BLaER1 treated with 17β-estradiol and CSF1 and Interleukin-3, amounts not matched to agents 10 nM and 100 nM (cell line): ENCODE measurements around the gene EVL.

Experiments used
- H3K27ac ChIP-seq, 11 experiments: shearing (Covaris generic); formaldehyde crosslinking; 2 replicates each; pipeline ENCODE4 v1.8.1; 2022
- H3K27me3 ChIP-seq, 11 experiments: shearing (Covaris generic); formaldehyde crosslinking; 2 replicates each; pipeline ENCODE4 v1.8.1; 2022
- H3K36me3 ChIP-seq, 11 experiments: shearing (Covaris generic); formaldehyde crosslinking; 2 replicates each; pipeline ENCODE4 v1.8.1; 2022
- H3K4me1 ChIP-seq, 10 experiments: shearing (Covaris generic); formaldehyde crosslinking; 2 replicates each; pipeline ENCODE4 v1.8.1; 2022
- H3K4me2 ChIP-seq, 11 experiments: shearing (Covaris generic); formaldehyde crosslinking; 2 replicates each; pipeline ENCODE4 v1.8.1; 2022
- H3K4me3 ChIP-seq, 10 experiments: shearing (Covaris generic); formaldehyde crosslinking; 2 replicates each; pipeline ENCODE4 v1.8.1; 2022
- H3K9ac ChIP-seq, 11 experiments: shearing (Covaris generic); formaldehyde crosslinking; 2 replicates each; pipeline ENCODE4 v1.8.1; 2022
- H3K9me3 ChIP-seq, 11 experiments: shearing (Covaris generic); formaldehyde crosslinking; replicated peaks in 1 of 11; 2 replicates each; pipeline ENCODE4 v1.8.1; 2022
- H4K20me1 ChIP-seq, 11 experiments: shearing (Covaris generic); formaldehyde crosslinking; 2 replicates each; pipeline ENCODE4 v1.8.1; 2022
- Cebpa-rat ChIP-seq, 11 experiments: shearing (Covaris generic); IDR thresholded peaks; 2 replicates each; pipeline ENCODE4 v1.8.1; 2022

Gene EVL

DNA sequence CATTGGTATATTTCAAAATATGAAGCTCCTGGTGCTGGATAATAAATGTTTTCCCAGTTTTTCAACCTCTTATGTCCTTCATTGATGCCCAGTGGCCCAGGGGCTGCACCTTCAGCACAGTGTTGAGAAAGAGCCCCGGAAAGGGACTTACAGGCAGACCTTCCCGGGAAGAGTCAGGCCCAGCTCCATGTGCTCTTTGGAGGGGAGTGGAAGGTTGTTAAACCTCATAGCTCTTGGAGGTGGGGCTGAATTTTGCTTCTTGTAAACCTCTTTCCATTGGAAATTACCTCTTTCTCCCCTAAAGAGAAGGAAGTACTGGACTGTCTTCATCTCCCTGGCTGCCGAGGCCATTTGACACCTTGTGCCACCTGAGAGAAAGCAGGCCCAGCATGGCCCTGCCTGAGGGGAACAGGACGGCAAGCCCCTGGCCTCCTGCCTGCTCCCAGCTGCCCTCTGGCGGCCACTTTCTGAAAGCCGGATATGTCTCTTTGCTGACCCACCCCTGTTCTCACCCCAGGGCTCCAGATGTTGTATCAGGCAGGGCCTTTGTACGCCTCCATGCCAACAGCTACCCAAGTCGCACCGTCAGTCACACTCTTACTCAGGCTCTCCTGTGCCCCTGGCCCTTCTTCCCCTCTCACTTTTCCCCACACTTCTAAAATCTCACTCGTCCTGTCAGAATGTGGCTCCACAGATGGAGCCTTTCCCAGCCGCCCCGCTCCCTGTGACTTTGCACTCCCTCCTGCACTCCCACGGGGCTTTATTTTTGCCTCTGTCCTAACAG, 43.0 kb downstream of the EVL start:
- Histone ChIP-seq H4K20me1 (peaks cover 55 to 98% (median 76%) of the 10 kb centered on the region in 11 experiments), H3K9me3 (no peaks in the 10 kb centered on the region), H3K4me2 (peak overlapping the region in 7 of 11 experiments; percentile 15 to 79 (median 24); a peak in 9 of 22 replicates), H3K27me3 (no peaks in the 10 kb centered on the region), H3K27ac (peak overlapping the region in 3 of 11 experiments; percentile 3 to 32 (median 4); a peak in 3 of 22 replicates), H3K9ac (peak overlapping the region in 4 of 11 experiments; percentile 6 to 21 (median 12); a peak in 5 of 22 replicates), H3K36me3 (peaks cover 51 to 99% (median 69%) of the 10 kb centered on the region in 11 experiments), H3K4me3 (no peak overlapping the region), H3K4me1 (peaks cover 50 to 60% (median 57%) of the 10 kb centered on the region in 10 experiments)
- TF ChIP-seq Cebpa-rat (IDR thresholded peaks at IDR 0.05) = no peak

DNA sequence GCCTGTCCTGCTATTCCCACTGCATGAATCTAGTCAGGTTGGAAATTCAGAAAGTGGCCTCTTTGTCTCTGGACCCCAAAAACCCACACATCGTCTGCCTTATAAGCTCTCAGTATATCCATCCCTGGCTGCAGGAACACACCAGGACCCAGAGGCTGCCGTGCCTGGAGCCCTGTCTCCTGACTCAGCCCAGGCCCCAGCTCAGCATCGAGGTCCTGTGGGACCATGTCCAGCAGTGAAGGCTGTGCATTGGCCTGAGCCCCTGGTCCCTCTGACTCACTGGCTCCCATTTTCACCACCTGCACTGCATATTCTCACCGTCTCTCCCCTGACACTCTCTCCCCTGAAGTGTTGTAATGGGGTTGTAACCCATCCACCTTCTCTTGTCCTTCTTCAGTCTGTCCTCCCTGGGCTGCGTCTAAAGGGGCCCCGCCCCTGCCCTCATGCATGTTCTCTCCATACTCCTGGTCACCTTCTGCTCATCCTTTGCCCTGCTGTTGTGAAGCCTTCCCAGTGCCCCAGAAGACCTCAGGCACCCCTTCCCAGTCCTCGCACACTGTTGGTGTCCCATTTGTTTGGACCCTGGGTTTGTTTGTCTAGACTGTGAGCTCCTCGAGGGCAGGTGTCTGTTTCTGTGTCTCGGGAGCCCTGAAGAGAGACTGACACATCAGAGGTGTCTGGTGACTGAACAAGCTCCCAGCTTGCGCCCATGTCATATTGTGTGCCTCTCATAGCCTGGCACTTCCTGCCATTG, 43.8 kb downstream of the EVL start:
- peak overlapping the region in 4 of 11 experiments; percentile 6 to 21 (median 12); a peak in 4 of 22 replicates for H3K9ac ChIP-seq
- H4K20me1 ChIP-seq = peaks cover 51 to 98% (median 72%) of the 10 kb centered on the region in 11 experiments; a peak in 21 of 22 replicates
- H3K4me2 ChIP-seq = peak overlapping the region in 3 of 11 experiments; percentile 22 to 28 (median 24); a peak in 3 of 22 replicates
- peak overlapping the region in 2 of 11 experiments; percentile 4 to 32; a peak in 2 of 22 replicates for H3K27ac ChIP-seq
- H3K9me3 ChIP-seq = no peaks in the 10 kb centered on the region
- H3K4me3 ChIP-seq = no peak overlapping the region
- peaks cover 42 to 52% (median 49%) of the 10 kb centered on the region in 10 experiments for H3K4me1 ChIP-seq
- H3K27me3 ChIP-seq = no peaks in the 10 kb centered on the region
- H3K36me3 ChIP-seq = peaks cover 52 to 99% (median 76%) of the 10 kb centered on the region in 11 experiments
- no peak for TF ChIP-seq Cebpa-rat (IDR thresholded peaks at IDR 0.05)

DNA sequence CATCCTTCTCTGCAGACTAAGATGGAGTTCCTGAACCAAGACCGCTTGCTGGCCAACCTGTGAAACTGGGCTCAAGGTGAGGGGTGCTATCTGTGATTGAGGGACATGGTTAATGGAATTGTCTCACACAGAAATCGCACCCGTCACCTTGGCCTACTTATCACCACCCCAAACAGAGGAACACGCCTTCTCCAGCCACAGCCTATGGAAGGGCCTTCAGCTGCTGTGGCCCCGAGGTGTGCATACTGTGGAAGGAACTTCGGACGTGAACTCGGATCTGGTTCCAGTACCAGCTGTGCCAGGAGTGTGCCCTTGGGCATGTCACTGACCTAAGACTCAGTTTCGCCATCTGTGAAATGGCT, 44.4 kb downstream of the EVL start:
- Histone ChIP-seq H3K4me3 (no peak overlapping the region), H4K20me1 (peaks cover 56 to 98% (median 75%) of the 10 kb centered on the region in 11 experiments; a peak in 21 of 22 replicates), H3K27me3 (no peaks in the 10 kb centered on the region), H3K27ac (0 out of 22 replicates have a peak overlapping the region, but pooled peaks of 1 of the 11 experiments have one; percentile 32), H3K4me1 (peaks cover 37 to 46% (median 43%) of the 10 kb centered on the region in 10 experiments), H3K36me3 (peaks cover 53 to 99% (median 81%) of the 10 kb centered on the region in 11 experiments), H3K4me2 (no peak overlapping the region), H3K9ac (no peak overlapping the region), H3K9me3 (no peaks in the 10 kb centered on the region)
- TF ChIP-seq Cebpa-rat (IDR thresholded peaks at IDR 0.05) = no peak

DNA sequence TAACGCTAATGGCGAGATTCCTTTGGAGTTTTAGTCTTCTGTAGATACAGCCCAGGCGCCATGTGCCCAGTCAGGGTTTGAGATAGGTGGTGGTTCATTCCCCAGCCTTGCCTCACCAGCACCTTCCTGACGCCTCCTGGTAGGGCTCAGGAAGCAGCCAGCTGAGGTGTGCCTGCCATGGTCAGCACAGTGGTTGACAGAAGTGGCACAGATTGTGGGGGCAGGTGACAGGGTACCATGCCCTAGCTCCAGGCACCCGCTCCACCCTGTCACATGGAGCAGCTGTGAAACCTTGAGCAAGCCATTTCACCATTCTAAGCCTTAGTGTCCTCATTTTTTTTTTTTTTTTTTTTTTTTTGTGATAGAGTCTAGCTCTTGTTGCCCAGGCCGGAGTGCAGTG, 45.6 kb downstream of the EVL start:
- H3K36me3 ChIP-seq = peaks cover 55 to 99% (median 81%) of the 10 kb centered on the region in 11 experiments
- H3K27ac ChIP-seq = no peak overlapping the region
- H3K4me2 ChIP-seq = no peak overlapping the region
- peaks cover 24 to 34% (median 31%) of the 10 kb centered on the region in 10 experiments for H3K4me1 ChIP-seq
- peaks cover 46 to 98% (median 72%) of the 10 kb centered on the region in 11 experiments; a peak in 21 of 22 replicates for H4K20me1 ChIP-seq
- H3K27me3 ChIP-seq = no peaks in the 10 kb centered on the region
- no peak overlapping the region for H3K9ac ChIP-seq
- H3K4me3 ChIP-seq = no peak overlapping the region
- H3K9me3 ChIP-seq = no peaks in the 10 kb centered on the region
- TF ChIP-seq Cebpa-rat (IDR thresholded peaks at IDR 0.05) = no peak

DNA sequence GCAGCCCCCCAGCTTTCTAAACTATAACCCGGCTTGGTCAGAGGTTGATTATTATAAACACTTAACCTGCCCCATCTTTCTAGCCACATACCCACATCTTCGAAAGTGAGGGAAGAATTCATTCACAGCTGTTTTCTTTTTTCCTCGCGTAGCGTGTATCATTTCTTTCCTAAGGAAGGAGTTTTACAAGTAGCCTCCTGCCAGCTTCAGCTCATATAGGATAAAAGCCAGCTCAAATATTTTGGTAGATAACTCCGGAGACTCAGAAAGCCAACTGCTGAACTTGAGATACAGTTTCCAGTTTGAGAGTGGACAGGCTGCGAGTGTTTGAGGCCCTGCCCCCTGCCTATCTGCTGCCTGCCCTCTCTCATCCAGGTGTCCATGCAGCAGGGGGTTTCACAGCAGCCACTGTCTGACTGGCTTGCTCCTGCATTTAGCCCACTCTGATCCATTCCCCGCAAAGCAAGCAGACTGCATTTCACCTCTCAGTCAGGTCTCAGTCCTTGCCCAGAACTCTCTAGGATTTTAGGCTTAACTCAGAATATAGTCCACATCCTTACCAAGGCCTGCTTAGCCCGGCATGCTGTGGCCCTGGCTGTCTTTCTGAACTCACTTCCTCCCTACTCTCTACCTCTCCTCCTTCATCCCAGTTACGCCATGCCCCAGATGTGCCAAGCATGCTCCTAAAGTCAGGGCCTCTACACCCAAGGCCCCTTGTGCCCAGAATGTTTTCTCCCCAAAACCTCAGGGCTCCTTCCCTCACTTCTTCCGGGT, 46.9 kb downstream of the EVL start:
- Histone ChIP-seq H4K20me1 (peaks cover 34 to 98% (median 63%) of the 10 kb centered on the region in 11 experiments; a peak in 21 of 22 replicates), H3K9ac (no peak overlapping the region), H3K27me3 (no peaks in the 10 kb centered on the region)

DNA sequence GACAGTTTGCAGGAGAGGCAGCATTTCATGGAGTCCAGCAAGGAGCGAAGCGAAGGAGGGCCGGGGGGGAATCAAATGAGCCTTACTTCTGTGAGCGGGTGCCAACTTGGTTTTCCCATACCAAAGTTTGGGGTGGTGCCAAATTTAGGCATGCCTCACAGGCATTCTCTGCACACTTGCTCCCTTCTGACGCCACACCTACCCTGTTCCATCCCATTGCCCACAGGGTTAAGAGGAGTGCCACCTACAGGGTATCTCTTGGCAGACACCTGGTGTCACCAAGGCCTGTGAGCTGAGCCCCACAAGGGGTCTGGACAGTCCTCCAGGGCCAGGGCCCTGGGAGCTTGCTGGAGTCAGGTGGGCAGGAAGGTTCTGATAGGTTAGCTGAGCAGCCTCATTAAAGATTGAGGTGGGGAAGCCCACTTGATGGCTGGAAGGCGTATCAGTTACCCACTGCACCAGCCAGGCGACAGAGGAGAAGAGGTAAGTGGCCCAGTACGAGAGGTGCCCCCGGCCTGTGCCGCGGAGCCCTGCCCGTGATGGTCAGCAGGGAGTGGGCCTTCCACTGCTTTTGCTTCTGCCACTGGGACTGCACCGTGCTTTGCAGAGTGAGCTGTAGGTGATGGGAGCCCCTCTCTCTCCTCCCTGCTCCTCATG, 49.0 kb downstream of the EVL start:
- H4K20me1 ChIP-seq = peaks cover 16 to 98% (median 60%) of the 10 kb centered on the region in 11 experiments; a peak in 19 of 22 replicates
- H3K9me3 ChIP-seq = no peaks in the 10 kb centered on the region
- H3K4me2 ChIP-seq = no peak overlapping the region
- H3K27ac ChIP-seq = no peak overlapping the region
- TF ChIP-seq Cebpa-rat (IDR thresholded peaks at IDR 0.05) = no peak
- H3K36me3 ChIP-seq = peaks cover 70 to 100% (median 93%) of the 10 kb centered on the region in 11 experiments
- H3K27me3 ChIP-seq = no peaks in the 10 kb centered on the region
- H3K9ac ChIP-seq = no peak overlapping the region
- H3K4me3 ChIP-seq = no peak overlapping the region
- peaks cover 0 to 3% (median 0%) of the 10 kb centered on the region in 10 experiments; a peak in 1 of 20 replicates for H3K4me1 ChIP-seq

More for the DNA sequence above, 46.9 kb downstream of the EVL start:
- Histone ChIP-seq H3K4me2 (no peak overlapping the region), H3K9me3 (no peaks in the 10 kb centered on the region), H3K27ac (no peak overlapping the region), H3K4me3 (no peak overlapping the region), H3K4me1 (peaks cover 11 to 21% (median 18%) of the 10 kb centered on the region in 10 experiments), H3K36me3 (peaks cover 55 to 99% (median 82%) of the 10 kb centered on the region in 11 experiments)
- TF ChIP-seq Cebpa-rat (IDR thresholded peaks at IDR 0.05) = no peak

DNA sequence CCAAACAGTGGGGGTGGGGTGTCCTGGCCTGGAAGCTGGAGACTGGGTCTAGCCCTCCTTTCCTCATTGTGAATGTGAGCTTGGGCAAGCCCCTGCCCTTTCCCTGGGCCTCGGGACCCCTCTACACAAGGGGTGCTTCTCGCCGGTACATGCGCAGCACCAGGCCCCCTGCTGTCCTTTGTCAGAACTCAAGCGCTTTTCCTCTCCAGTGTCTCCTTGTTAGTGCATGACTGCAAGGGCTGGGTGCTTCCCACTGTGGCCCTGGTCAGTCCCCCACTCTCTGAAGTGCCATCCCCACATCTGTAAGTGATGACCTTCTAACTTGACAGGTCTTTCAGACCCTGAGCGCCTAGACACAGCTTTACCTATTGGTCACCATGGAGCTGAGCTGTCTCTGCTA, 50.0 kb downstream of the EVL start:
- no peak overlapping the region for H3K4me2 ChIP-seq
- H3K9me3 ChIP-seq = no peaks in the 10 kb centered on the region
- no peak for TF ChIP-seq Cebpa-rat (IDR thresholded peaks at IDR 0.05)
- no peak overlapping the region for H3K27ac ChIP-seq
- no peaks in the 10 kb centered on the region for H3K27me3 ChIP-seq
- H4K20me1 ChIP-seq = peaks cover 6 to 98% (median 50%) of the 10 kb centered on the region in 11 experiments; a peak in 18 of 22 replicates
- H3K9ac ChIP-seq = no peak overlapping the region
- H3K36me3 ChIP-seq = peaks cover 64 to 100% (median 93%) of the 10 kb centered on the region in 11 experiments
- no peak overlapping the region for H3K4me3 ChIP-seq
- peaks cover 0 to 3% (median 0%) of the 10 kb centered on the region in 10 experiments; a peak in 2 of 20 replicates for H3K4me1 ChIP-seq

DNA sequence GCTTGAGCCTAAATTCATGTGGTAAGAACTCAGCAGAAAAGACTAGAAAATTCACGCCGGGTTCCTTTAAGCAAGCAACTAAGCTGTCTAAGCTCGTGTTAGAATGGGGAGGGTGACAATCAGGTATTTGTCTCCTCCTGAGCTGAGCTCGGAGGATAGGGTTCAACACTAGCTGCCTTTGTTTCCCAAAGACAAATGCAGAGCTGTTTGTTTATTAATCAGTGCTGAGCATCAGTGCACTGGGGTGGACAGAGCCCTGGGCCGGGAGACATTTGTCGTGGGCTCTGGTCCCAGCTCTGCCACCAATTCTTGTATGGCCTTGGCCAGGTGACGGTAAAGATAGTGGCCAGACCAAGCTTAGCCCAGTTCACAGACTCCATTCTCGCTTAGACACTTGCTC, 50.5 kb downstream of the EVL start:
- no peak overlapping the region for H3K27ac ChIP-seq
- H3K9ac ChIP-seq = no peak overlapping the region
- no peak overlapping the region for H3K4me2 ChIP-seq
- no peaks in the 10 kb centered on the region for H3K27me3 ChIP-seq
- H3K36me3 ChIP-seq = peaks cover 60 to 100% (median 93%) of the 10 kb centered on the region in 11 experiments
- H4K20me1 ChIP-seq = peaks cover 4 to 98% (median 46%) of the 10 kb centered on the region in 11 experiments; a peak in 17 of 22 replicates
- no peak for TF ChIP-seq Cebpa-rat (IDR thresholded peaks at IDR 0.05)
- H3K9me3 ChIP-seq = no peaks in the 10 kb centered on the region
- peaks cover 0 to 3% (median 0%) of the 10 kb centered on the region in 10 experiments; a peak in 6 of 20 replicates for H3K4me1 ChIP-seq
- no peak overlapping the region for H3K4me3 ChIP-seq
